ENCODE data around the gene DPT.

DNA sequence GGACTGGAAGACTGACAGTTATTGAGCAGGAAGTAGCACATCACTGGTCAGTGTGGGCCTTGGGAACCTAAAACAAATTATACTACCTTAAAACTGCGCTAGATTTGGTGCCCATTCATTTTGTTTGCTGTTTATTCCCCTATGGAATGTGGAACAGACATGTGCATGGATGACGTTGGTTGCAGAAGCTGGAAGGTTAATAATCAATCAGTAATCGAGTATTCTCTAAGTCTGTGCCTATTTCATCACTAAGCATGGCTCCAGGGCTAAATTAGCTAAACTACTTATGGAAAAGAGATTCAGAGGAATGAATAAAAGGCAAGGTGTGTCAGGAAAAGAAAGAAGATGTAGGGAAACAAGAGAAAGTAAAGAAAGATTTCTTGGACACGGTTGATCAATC lies 33.5 kb upstream of the DPT start:
- TF ChIP-seq, protein P1, sequence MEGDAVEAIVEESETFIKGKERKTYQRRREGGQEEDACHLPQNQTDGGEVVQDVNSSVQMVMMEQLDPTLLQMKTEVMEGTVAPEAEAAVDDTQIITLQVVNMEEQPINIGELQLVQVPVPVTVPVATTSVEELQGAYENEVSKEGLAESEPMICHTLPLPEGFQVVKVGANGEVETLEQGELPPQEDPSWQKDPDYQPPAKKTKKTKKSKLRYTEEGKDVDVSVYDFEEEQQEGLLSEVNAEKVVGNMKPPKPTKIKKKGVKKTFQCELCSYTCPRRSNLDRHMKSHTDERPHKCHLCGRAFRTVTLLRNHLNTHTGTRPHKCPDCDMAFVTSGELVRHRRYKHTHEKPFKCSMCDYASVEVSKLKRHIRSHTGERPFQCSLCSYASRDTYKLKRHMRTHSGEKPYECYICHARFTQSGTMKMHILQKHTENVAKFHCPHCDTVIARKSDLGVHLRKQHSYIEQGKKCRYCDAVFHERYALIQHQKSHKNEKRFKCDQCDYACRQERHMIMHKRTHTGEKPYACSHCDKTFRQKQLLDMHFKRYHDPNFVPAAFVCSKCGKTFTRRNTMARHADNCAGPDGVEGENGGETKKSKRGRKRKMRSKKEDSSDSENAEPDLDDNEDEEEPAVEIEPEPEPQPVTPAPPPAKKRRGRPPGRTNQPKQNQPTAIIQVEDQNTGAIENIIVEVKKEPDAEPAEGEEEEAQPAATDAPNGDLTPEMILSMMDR (IDR thresholded peaks at IDR 0.05) = no peak
- TF ChIP-seq POLR2A (IDR thresholded peaks at IDR 0.05) = no peak
